ENCODE data around the gene FAM53A. TPM values are rescaled to one million over a fixed set of nuclear protein-coding genes. Genes with fewer than 3 reads are reported as not detected.
A peak's percentile ranks its signal among the peaks of the same experiment; 100 is the strongest.
"Not testable (repeated sequence)": the region's sequence is repeated elsewhere in the genome, so short reads cannot be mapped to it uniquely, and the experiment has no call there.

Gene FAM53A
- total RNA-seq, 4 donors from 2014 or later = 6.1 to 33.7 (median 13.6) TPM

DNA sequence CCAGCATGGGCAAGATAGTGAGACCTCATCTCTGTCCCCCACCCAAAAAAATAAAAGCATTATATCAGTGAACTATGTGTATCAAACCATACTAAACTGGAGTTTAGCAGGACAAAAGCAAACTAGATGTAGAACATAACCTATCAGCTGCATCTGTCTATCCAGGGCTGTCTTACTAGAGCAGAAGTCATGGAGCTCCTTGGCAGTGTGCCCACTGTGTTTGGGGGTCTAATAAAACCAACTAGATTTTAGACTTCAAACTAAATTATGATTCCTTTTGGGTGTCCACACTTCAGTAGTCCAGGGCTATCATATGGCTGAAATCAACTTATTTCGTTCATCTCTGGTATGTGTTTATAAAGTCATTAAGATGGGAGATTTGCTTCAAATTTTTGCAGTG lies 19.8 kb upstream of the FAM53A start:
- H3K9me3 ChIP-seq = no peaks in the 10 kb centered on the region
- no peak for DNase-seq (ENCODE audit: low spot score in 2 of 2)
- 73 to 74% methylated on average over 1 of the region's 1 CpG for WGBS, 2 donors
- no peaks in the 10 kb centered on the region for H3K27me3 ChIP-seq
- TF ChIP-seq POLR2A (IDR thresholded peaks at IDR 0.05) = no peak
- TF ChIP-seq EP300 (IDR thresholded peaks at IDR 0.05) = no peak
- TF ChIP-seq, protein P1, sequence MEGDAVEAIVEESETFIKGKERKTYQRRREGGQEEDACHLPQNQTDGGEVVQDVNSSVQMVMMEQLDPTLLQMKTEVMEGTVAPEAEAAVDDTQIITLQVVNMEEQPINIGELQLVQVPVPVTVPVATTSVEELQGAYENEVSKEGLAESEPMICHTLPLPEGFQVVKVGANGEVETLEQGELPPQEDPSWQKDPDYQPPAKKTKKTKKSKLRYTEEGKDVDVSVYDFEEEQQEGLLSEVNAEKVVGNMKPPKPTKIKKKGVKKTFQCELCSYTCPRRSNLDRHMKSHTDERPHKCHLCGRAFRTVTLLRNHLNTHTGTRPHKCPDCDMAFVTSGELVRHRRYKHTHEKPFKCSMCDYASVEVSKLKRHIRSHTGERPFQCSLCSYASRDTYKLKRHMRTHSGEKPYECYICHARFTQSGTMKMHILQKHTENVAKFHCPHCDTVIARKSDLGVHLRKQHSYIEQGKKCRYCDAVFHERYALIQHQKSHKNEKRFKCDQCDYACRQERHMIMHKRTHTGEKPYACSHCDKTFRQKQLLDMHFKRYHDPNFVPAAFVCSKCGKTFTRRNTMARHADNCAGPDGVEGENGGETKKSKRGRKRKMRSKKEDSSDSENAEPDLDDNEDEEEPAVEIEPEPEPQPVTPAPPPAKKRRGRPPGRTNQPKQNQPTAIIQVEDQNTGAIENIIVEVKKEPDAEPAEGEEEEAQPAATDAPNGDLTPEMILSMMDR (IDR thresholded peaks at IDR 0.05) = no peak
- peaks cover 0 to 18% (median 0%) of the 10 kb centered on the region in 4 donors for H3K4me1 ChIP-seq
- no peak overlapping the region for H3K27ac ChIP-seq
- no peak overlapping the region for H3K4me3 ChIP-seq
- peaks cover 0 to 59% (median 9%) of the 10 kb centered on the region in 3 donors for H3K36me3 ChIP-seq

DNA sequence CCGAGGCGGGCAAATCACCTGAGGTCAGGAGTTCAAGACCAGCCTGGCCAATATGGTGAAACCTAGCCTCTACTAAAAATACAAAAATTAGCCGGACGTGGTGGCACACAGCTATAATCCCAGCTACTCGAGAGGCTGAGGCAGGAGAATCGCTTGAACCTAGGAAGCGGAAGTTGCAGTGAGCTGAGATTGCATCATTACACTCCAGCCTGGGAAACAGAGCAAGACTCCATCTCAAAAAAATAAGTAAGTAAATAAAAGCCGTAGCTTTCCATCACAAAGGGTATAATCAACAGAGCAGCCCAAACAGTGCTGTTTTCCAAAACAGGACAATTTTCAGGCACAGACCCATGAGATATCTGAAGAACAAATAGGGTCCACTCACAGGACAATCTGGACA lies 17.6 kb upstream of the FAM53A start:
- H3K9me3 ChIP-seq; H3K4me3 ChIP-seq; H3K27ac ChIP-seq; H3K27me3 ChIP-seq; DNase-seq (ENCODE audit: low spot score in 2 of 2): not testable (repeated sequence)
- WGBS, 2 donors = 88 to 93% methylated on average over 8 of the region's 8 CpGs
- peaks cover 0 to 79% (median 9%) of the 10 kb centered on the region in 3 donors for H3K36me3 ChIP-seq
- H3K4me1 ChIP-seq = peaks cover 0 to 12% (median 0%) of the 10 kb centered on the region in 4 donors

DNA sequence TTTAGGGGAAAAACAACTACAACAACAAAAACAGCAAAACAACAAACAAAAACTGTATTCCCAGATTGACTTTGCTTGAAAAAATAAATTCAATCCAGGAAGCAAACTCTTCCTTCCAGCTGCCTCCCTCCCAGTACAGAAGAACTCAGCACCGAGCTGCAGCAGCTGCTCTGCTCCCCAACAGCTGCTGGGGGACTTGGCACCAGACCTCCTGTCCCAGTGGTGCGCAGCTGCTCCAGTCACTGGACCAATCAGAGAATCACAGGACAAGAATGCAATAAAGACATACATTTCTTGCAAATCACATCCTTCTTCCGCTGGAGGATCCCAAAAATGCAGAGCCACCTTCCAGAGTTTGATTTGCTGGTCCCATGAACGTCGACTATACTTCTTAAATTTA lies 11.8 kb upstream of the FAM53A start:
- no peak overlapping the region for H3K4me3 ChIP-seq
- H3K27ac ChIP-seq = no peak overlapping the region
- H3K9me3 ChIP-seq = no peaks in the 10 kb centered on the region
- 72 to 73% methylated on average over 5 of the region's 5 CpGs for WGBS, 2 donors
- no peaks in the 10 kb centered on the region for H3K27me3 ChIP-seq
- no peak for DNase-seq (ENCODE audit: low spot score in 2 of 2)
- TF ChIP-seq, protein P1 (IDR thresholded peaks at IDR 0.05) = no peak
- TF ChIP-seq EP300 (IDR thresholded peaks at IDR 0.05) = no peak
- TF ChIP-seq POLR2A (IDR thresholded peaks at IDR 0.05) = no peak
- H3K4me1 ChIP-seq = no peaks in the 10 kb centered on the region
- peaks cover 0 to 97% (median 4%) of the 10 kb centered on the region in 3 donors for H3K36me3 ChIP-seq

DNA sequence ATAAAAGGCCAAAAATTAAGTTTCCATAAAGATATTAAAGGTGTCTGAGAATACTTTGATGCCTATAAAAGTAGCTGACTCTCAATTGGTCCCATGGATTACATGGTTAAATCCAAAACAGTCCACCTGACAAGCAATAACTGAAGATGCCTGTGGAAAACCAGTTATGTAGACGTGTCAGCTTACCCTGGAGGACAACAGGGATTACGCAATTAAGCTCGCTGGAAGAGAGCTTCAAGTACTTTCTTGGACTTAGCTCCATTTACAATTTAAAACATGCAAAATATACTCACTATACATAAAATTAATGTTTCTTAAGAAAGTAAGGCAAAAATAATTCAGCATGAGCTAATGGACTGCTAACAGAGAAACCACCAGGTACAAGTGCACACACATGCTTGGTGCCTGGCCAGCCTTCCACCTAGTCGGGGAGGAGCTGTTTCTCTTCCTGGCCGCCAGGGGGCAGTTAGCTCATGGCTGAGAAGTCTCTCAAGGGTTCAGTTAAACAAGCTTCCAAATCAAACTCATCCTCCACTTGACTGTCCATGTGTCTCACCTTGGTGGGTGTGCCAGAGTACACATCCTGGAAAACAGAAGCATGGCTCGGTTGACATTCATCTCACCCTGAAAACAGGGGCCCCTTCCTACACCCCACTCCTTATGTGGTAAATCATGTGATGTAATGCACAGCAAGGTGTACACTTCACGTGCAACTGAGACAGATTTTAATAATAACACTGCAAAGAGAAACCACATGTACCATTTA lies 9.2 kb upstream of the FAM53A start:
- 42 to 50% methylated on average over 7 of the region's 7 CpGs for WGBS, 2 donors
- no peaks in the 10 kb centered on the region for H3K27me3 ChIP-seq
- TF ChIP-seq, protein P1 (IDR thresholded peaks at IDR 0.05) = peak; percentile 77 to 85 (median 83)
- TF ChIP-seq POLR2A (IDR thresholded peaks at IDR 0.05) (no peak), EP300 (IDR thresholded peaks at IDR 0.05) (no peak)
- H3K9me3 ChIP-seq = no peaks in the 10 kb centered on the region
- peaks cover 0 to 80% (median 4%) of the 10 kb centered on the region in 3 donors for H3K36me3 ChIP-seq
- no peak overlapping the region for H3K27ac ChIP-seq
- peak in 1 of 2 donors; percentile 41 for DNase-seq (ENCODE audit: low spot score in 2 of 2)
- no peaks in the 10 kb centered on the region for H3K4me1 ChIP-seq
- H3K4me3 ChIP-seq = no peak overlapping the region

DNA sequence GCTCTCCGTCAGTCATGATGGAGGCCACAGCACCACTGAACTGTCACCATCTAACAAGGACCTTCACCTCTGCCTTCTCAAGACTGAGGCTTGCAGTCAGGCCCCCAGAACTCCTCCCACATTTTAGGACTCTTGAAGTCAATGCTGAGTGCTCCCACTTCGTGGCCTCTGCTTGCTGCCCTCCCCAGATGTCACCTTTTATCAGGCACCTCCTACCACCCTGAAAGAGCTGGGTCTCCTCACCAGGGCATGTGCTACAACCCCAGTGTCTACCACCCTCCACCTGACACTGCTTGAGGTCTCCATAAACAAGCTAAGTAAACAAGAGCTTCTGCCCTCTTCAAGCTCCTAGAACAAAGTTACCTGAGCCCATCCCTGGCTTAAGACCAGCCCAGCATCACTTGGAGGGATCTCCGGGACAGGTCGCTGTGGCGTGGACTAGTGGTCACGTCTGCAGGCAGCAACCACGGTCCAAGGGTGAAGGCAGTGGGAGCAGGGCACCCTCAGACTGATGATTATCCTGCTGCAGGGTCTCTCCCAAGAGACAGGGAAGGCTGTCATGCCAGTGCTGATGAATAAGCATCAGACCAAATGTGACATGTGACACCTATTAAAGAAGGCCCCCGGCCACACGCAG lies 7.7 kb upstream of the FAM53A start:
- TF ChIP-seq, protein P1 (IDR thresholded peaks at IDR 0.05) = no peak
- TF ChIP-seq EP300 (IDR thresholded peaks at IDR 0.05) (no peak), POLR2A (IDR thresholded peaks at IDR 0.05) (no peak)
- H3K4me1 ChIP-seq = no peaks in the 10 kb centered on the region
- peaks cover 0 to 66% (median 4%) of the 10 kb centered on the region in 3 donors for H3K36me3 ChIP-seq
- WGBS, 2 donors = 90 to 92% methylated on average over 7 to 9 of the region's 9 CpGs
- H3K9me3 ChIP-seq = no peaks in the 10 kb centered on the region
- no peak overlapping the region for H3K4me3 ChIP-seq
- no peak overlapping the region for H3K27ac ChIP-seq
- H3K27me3 ChIP-seq = no peaks in the 10 kb centered on the region
- DNase-seq (ENCODE audit: low spot score in 2 of 2) = no peak
